Measurements from ENCODE around the gene SLC5A6. TPM values are rescaled to one million over a fixed set of nuclear protein-coding genes. Genes with fewer than 3 reads are reported as not detected.

SLC5A6 gene
- total RNA-seq, 1 experiment from 2014 or later: 111 TPM

DNA sequence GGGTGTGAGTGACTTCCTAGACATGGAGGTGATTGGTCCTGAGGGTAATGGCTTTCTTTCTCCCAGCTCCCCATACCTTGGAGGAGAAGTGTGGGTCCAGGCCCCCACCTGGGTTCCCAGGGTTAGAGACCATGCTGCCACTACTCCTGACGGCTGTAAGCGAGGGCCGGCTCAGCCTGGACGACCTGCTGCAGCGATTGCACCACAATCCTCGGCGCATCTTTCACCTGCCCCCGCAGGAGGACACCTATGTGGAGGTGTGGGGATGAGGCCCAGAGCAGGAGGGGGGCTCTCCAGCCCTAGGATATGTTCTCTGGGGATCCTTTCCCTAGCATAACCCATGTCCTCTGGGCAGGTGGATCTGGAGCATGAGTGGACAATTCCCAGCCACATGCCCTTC lies 26.9 kb upstream of the SLC5A6 start:
- Mint-ChIP-seq H3K4me3 (no peak overlapping the region), H3K9me3 (no peaks in the 10 kb centered on the region), H3K36me3 (peaks cover 96% of the 10 kb centered on the region), H3K4me1 (no peaks in the 10 kb centered on the region), H3K27ac (no peak overlapping the region), H3K27me3 (ENCODE audit: low read depth) (no peaks in the 10 kb centered on the region)
- no peak for ATAC-seq
- ChIA-PET POLR2A (no interaction called here), CTCF (no interaction called here)
- no peak for TF ChIP-seq GRHL2 (CRISPR knock-in tag; IDR thresholded peaks at IDR 0.05; ENCODE audit: insufficient replicate concordance, severe bottlenecking)
- DNase-seq (ENCODE audit: low spot score): no peak

DNA sequence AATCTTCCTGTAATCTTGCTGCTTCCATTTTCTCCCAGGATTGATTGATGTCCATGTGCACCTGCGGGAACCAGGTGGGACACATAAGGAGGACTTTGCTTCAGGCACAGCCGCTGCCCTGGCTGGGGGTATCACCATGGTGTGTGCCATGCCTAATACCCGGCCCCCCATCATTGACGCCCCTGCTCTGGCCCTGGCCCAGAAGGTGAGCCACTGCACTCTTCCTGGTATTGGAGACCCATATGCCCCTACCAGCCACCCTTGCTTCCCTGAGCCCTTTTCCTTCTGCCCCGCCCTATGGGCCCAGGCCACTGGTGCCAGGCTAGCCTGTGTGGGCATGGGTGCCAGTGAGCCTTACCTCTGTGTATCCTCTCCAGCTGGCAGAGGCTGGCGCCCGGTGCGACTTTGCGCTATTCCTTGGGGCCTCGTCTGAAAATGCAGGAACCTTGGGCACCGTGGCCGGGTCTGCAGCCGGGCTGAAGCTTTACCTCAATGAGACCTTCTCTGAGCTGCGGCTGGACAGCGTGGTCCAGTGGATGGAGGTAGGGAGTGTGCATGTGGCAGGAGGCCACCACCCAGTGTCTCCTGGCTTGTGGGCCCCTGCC lies 25.4 kb upstream of the SLC5A6 start:
- ATAC-seq (no peak), DNase-seq (ENCODE audit: low spot score) (no peak)
- Mint-ChIP-seq H3K4me3 (no peak overlapping the region), H3K4me1 (no peaks in the 10 kb centered on the region), H3K27me3 (ENCODE audit: low read depth) (no peaks in the 10 kb centered on the region), H3K36me3 (peaks cover 96% of the 10 kb centered on the region), H3K9me3 (no peaks in the 10 kb centered on the region), H3K27ac (no peak overlapping the region)
- POLR2A ChIA-PET: no interaction called here
- TF ChIP-seq, protein P1, sequence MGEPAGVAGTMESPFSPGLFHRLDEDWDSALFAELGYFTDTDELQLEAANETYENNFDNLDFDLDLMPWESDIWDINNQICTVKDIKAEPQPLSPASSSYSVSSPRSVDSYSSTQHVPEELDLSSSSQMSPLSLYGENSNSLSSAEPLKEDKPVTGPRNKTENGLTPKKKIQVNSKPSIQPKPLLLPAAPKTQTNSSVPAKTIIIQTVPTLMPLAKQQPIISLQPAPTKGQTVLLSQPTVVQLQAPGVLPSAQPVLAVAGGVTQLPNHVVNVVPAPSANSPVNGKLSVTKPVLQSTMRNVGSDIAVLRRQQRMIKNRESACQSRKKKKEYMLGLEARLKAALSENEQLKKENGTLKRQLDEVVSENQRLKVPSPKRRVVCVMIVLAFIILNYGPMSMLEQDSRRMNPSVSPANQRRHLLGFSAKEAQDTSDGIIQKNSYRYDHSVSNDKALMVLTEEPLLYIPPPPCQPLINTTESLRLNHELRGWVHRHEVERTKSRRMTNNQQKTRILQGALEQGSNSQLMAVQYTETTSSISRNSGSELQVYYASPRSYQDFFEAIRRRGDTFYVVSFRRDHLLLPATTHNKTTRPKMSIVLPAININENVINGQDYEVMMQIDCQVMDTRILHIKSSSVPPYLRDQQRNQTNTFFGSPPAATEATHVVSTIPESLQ (CRISPR knock-in tag; IDR thresholded peaks at IDR 0.05): no peak
- no peak for TF ChIP-seq ZNF263 (CRISPR knock-in tag; IDR thresholded peaks at IDR 0.05; ENCODE audit: low read depth)
- TF ChIP-seq, protein P2, sequence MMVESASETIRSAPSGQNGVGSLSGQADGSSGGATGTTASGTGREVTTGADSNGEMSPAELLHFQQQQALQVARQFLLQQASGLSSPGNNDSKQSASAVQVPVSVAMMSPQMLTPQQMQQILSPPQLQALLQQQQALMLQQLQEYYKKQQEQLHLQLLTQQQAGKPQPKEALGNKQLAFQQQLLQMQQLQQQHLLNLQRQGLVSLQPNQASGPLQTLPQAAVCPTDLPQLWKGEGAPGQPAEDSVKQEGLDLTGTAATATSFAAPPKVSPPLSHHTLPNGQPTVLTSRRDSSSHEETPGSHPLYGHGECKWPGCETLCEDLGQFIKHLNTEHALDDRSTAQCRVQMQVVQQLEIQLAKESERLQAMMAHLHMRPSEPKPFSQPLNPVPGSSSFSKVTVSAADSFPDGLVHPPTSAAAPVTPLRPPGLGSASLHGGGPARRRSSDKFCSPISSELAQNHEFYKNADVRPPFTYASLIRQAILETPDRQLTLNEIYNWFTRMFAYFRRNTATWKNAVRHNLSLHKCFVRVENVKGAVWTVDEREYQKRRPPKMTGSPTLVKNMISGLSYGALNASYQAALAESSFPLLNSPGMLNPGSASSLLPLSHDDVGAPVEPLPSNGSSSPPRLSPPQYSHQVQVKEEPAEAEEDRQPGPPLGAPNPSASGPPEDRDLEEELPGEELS (CRISPR knock-in tag; IDR thresholded peaks at IDR 0.05): no peak
- TF ChIP-seq, protein P3, sequence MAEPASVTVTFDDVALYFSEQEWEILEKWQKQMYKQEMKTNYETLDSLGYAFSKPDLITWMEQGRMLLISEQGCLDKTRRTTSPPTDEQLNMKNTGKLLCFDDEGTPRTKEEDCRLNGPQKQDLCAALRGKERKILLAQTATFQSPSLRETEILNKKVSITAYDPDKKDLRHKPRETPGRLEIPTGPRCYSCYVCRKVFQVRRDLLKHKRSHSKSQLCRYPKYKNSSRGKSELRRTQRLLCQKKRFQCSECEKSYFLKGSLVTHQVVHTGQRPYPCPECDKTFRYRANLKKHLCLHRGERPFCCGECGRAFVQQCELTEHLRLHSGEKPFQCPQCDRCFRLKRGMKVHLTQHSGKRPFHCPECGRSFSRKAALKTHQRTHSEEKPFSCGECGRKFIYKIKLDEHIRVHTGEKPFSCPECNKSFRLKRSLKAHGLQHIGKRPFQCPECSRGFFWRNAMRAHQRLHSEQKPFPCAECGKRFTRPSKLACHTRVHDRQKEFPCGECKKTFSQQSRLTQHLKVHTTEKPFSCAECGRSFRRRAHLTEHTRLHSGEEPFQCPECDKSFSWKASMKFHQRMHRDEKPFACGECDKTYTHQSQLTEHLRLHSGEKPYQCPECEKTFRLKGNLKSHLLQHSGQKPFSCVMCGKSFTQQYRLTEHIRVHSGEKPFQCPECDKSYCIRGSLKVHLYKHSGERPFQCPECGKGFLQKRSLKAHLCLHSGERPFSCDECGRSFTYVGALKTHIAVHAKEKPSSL (CRISPR knock-in tag; conservative IDR thresholded peaks at IDR 0.05): no peak
- no peak for TF ChIP-seq GABPB1 (CRISPR knock-in tag; IDR thresholded peaks at IDR 0.05)
- no peak for TF ChIP-seq FOXK1 (CRISPR knock-in tag; IDR thresholded peaks at IDR 0.05)
- TF ChIP-seq RORB (CRISPR knock-in tag; IDR thresholded peaks at IDR 0.05): no peak
- TF ChIP-seq ELF4 (CRISPR knock-in tag; IDR thresholded peaks at IDR 0.05; ENCODE audit: low read depth): no peak
- TF ChIP-seq RELA (CRISPR knock-in tag; IDR thresholded peaks at IDR 0.05; ENCODE audit: borderline replicate concordance): no peak
- no peak for TF ChIP-seq ZNF219 (CRISPR knock-in tag; IDR thresholded peaks at IDR 0.05; ENCODE audit: borderline replicate concordance)
- TF ChIP-seq OVOL2 (CRISPR knock-in tag; IDR thresholded peaks at IDR 0.05; ENCODE audit: borderline replicate concordance): no peak
- TF ChIP-seq, protein P4, sequence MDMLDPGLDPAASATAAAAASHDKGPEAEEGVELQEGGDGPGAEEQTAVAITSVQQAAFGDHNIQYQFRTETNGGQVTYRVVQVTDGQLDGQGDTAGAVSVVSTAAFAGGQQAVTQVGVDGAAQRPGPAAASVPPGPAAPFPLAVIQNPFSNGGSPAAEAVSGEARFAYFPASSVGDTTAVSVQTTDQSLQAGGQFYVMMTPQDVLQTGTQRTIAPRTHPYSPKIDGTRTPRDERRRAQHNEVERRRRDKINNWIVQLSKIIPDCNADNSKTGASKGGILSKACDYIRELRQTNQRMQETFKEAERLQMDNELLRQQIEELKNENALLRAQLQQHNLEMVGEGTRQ (CRISPR knock-in tag; IDR thresholded peaks at IDR 0.05): no peak
- no peak for TF ChIP-seq TEAD4 (CRISPR knock-in tag; IDR thresholded peaks at IDR 0.05)
- TF ChIP-seq, protein P5, sequence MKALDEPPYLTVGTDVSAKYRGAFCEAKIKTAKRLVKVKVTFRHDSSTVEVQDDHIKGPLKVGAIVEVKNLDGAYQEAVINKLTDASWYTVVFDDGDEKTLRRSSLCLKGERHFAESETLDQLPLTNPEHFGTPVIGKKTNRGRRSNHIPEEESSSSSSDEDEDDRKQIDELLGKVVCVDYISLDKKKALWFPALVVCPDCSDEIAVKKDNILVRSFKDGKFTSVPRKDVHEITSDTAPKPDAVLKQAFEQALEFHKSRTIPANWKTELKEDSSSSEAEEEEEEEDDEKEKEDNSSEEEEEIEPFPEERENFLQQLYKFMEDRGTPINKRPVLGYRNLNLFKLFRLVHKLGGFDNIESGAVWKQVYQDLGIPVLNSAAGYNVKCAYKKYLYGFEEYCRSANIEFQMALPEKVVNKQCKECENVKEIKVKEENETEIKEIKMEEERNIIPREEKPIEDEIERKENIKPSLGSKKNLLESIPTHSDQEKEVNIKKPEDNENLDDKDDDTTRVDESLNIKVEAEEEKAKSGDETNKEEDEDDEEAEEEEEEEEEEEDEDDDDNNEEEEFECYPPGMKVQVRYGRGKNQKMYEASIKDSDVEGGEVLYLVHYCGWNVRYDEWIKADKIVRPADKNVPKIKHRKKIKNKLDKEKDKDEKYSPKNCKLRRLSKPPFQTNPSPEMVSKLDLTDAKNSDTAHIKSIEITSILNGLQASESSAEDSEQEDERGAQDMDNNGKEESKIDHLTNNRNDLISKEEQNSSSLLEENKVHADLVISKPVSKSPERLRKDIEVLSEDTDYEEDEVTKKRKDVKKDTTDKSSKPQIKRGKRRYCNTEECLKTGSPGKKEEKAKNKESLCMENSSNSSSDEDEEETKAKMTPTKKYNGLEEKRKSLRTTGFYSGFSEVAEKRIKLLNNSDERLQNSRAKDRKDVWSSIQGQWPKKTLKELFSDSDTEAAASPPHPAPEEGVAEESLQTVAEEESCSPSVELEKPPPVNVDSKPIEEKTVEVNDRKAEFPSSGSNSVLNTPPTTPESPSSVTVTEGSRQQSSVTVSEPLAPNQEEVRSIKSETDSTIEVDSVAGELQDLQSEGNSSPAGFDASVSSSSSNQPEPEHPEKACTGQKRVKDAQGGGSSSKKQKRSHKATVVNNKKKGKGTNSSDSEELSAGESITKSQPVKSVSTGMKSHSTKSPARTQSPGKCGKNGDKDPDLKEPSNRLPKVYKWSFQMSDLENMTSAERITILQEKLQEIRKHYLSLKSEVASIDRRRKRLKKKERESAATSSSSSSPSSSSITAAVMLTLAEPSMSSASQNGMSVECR (CRISPR knock-in tag; IDR thresholded peaks at IDR 0.05; ENCODE audit: borderline replicate concordance): no peak
- CTCF ChIA-PET: interaction anchor here (0.7 kb wide), 1 partner anchor 54 kb away, joined by 3 read pairs; no protein-coding TSS in a partner anchor

All from WTC11 (cell line).